GM06990 (cell line): ENCODE measurements around the gene CCS.

Source experiments
- DNase-seq: peaks from one replicate; pipeline ENCODE4 v3.0.0-alpha.2; 2011; ENCODE audit not compliant: insufficient read length; ENCODE audit errors: extremely low read depth
- H3K27me3 ChIP-seq: replicated peaks from 2 replicates; pipeline ENCODE4 v1.6.0; 2011; ENCODE audit warnings: low read length; ENCODE audit not compliant: control insufficient read depth, insufficient read depth
- H3K36me3 ChIP-seq: 2 replicates; pipeline ENCODE4 v1.5.1; 2011; ENCODE audit warnings: low read length; ENCODE audit not compliant: control insufficient read depth, insufficient read depth
- H3K4me3 ChIP-seq: replicated peaks from 2 replicates; pipeline ENCODE4 v1.5.1; 2011; ENCODE audit warnings: low read depth, mild to moderate bottlenecking, control low read depth, low read length
- TF ChIP-seq, protein P1 (sequence below): IDR thresholded peaks from 2 replicates; pipeline ENCODE4 v1.5.1; 2011; ENCODE audit warnings: low read length, control low read depth, mild to moderate bottlenecking, inconsistent platforms; ENCODE audit not compliant: insufficient read depth, poor library complexity, severe bottlenecking

CCS gene

DNA sequence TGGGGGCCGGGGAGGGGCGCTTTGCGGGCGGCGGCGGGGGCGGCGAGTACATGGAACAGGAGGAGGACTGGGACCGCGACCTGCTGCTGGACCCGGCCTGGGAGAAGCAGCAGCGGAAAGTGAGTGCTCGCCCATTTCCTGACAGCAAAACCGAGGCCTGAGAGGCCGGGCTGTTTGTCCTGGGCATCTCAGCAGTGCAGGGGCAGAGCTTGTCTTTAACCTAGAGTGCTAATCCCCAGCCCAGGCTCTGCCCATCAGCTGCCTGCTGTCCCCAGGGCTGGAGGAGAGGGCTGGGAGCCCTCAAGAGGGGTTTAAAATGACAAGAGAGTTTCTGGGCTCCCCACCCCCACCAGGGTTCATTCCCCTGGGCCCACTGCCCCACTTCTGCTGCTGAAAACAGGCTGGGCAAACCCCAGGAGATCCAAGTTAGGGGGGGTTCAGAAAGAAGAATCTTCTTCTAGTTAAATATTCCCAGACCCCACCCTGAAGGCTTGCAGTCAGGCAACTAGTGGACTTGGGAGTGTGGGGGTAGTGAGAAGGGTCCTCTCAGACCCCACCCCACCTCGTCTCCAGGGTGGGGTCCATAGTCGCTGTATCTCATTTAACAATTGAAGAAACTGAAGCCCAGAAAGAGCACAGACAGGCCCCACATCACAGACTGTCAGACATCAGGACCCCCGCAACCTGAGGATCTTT lies 45.9 kb upstream of the CCS start:
- TF ChIP-seq, protein P1, sequence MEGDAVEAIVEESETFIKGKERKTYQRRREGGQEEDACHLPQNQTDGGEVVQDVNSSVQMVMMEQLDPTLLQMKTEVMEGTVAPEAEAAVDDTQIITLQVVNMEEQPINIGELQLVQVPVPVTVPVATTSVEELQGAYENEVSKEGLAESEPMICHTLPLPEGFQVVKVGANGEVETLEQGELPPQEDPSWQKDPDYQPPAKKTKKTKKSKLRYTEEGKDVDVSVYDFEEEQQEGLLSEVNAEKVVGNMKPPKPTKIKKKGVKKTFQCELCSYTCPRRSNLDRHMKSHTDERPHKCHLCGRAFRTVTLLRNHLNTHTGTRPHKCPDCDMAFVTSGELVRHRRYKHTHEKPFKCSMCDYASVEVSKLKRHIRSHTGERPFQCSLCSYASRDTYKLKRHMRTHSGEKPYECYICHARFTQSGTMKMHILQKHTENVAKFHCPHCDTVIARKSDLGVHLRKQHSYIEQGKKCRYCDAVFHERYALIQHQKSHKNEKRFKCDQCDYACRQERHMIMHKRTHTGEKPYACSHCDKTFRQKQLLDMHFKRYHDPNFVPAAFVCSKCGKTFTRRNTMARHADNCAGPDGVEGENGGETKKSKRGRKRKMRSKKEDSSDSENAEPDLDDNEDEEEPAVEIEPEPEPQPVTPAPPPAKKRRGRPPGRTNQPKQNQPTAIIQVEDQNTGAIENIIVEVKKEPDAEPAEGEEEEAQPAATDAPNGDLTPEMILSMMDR, result no peak
- DNase-seq, result no peak
- peaks cover 5% of the 10 kb centered on the region for H3K36me3 ChIP-seq
- no peaks in the 10 kb centered on the region; the same call in 1 of the 2 replicates for H3K27me3 ChIP-seq
- H3K4me3 ChIP-seq, result peak overlapping the region; percentile 88

DNA sequence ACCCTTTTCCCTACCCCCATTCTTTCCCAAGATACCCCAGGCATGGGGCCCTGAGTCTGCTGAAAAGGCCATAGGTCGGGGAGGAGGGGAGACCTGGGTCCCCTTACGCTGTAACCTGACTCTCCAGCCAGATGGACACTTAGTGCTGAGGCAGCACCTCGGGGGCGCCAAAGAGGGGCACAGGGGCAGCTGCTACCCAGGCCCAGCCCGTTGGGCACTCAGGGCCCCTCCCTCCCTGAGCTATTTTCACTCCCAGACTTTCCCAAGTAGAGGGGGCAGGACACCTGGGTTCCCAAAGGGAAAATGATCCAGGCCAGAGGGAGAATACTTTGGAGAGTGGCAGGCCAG lies 45.3 kb upstream of the CCS start:
- Histone ChIP-seq H3K36me3 (peaks cover under 1% of the 10 kb centered on the region), H3K4me3 (no peak overlapping the region), H3K27me3 (no peaks in the 10 kb centered on the region; the same call in 1 of the 2 replicates)
- DNase-seq, result no peak
- TF ChIP-seq, protein P1, result no peak

DNA sequence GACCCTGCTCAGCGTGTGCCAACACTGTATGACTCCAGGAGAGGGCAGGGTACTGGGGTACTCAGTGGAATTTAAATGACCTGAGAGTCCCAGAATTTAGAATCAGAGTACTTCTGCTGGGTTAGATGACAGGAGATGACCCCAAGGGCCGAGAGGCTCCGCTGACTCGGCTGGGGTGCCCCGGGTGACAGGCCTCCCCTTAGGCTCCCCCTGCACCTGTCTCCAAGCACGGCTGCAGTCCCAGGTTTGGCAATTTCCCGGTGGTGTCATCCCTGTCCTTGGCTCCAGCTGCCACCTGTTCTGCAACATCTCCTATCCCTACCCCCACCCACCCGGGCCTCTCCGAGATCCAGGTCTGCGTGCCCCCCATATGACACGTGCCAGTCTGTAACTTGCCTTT lies 44.9 kb upstream of the CCS start:
- Histone ChIP-seq H3K4me3 (no peak overlapping the region), H3K36me3 (no peaks in the 10 kb centered on the region), H3K27me3 (no peaks in the 10 kb centered on the region; the same call in 1 of the 2 replicates)
- TF ChIP-seq, protein P1, result no peak
- no peak for DNase-seq

DNA sequence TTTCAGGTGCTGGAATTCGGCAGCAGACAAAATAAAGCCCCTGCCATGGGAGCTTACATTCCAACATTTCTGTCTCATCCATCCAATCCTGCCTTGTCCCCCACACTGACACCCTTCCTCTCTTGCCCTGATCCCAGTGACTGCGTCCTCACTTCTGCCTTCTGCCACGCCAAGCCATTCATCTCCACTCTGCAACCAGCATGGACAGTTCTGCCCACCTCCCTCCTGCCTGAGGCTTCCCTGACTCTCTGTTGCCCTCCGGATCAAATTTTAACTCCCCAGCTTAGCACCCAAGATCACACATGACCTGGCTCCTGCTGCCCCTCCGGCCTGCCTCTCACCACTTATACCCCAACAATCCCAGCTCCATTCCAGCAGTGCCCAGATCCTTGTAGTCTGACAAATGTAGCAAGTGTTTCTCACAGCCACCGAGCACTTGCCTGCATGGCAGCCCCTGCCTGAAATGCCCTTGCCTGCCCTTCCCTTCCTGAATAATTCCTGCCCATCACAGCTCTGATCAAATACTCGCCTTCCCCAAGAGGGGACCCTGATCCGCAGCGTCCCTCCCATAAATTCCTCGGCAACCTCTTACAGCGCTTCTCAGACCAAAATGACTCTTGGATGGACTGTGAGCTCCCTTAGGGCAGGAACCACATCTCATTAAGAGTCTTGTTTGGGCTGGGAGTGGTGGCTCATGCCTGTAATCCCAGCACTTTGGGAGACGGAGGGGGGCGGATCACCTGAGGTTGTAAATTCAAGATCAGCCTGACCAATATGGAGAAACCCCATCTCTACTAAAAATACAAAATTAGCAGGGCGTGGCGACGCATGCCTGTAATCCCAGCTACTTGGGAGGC lies 44.0 kb upstream of the CCS start:
- DNase-seq, result no peak
- Histone ChIP-seq H3K4me3 (no peak overlapping the region), H3K27me3 (no peaks in the 10 kb centered on the region; the same call in 1 of the 2 replicates), H3K36me3 (no peaks in the 10 kb centered on the region)
- TF ChIP-seq, protein P1, result no peak

DNA sequence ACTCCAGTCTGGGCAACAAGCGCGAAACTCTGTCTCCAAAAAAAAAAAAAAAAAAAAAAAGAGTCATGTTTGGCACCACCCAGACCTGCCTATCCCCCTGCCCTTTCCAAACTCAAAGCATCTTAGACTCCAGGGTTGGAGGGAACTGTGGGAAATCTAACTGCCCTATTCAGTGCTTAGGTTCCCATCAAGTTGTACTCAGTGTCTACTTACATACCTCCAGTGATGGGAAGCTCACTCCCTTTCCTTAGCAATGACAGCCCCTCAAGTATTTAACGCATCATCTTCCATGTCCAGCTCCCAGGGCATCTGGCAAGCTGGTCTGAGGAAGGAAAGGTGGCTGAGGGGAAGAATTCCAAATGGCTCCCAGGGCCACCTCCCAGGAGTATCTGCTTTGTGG lies 43.3 kb upstream of the CCS start:
- H3K27me3 ChIP-seq, result no peaks in the 10 kb centered on the region; the same call in 1 of the 2 replicates
- TF ChIP-seq, protein P1, result no peak

More for the DNA sequence above, 43.3 kb upstream of the CCS start:
- DNase-seq, result no peak
- H3K4me3 ChIP-seq, result no peak overlapping the region
- no peaks in the 10 kb centered on the region for H3K36me3 ChIP-seq
